22Rv1 (cell line): ENCODE data around the gene PRRC2B.

Experiments
- CTCF ChIP-seq: fragments of 450-650 bp; IDR thresholded peaks from 2 replicates; pipeline ENCODE4 v1.5.1; 2017; ENCODE audit warnings: mild to moderate bottlenecking
- ZFX ChIP-seq: fragments of 450-650 bp; IDR thresholded peaks from 2 replicates; pipeline ENCODE4 v1.6.1; 2017; ENCODE audit warnings: antibody characterized with exemption, borderline replicate concordance

- TF ChIP-seq CTCF (no peak), ZFX (no peak)
These were observed 47.3 kb upstream of the PRRC2B start for GRCh38 chr9:131346559-131346958.
